Cerebellar cortex (tissue), 1 donor: Measurements from ENCODE around the gene OAS3.
"Not testable (repeated sequence)": the region's sequence is repeated elsewhere in the genome, so short reads cannot be mapped to it uniquely, and the experiment has no call there.

Experiments used
- DNase-seq: peaks from one replicate; pipeline ENCODE4 v3.0.0-alpha.2; 2015; ENCODE audit warnings: low spot score

Gene OAS3

DNA sequence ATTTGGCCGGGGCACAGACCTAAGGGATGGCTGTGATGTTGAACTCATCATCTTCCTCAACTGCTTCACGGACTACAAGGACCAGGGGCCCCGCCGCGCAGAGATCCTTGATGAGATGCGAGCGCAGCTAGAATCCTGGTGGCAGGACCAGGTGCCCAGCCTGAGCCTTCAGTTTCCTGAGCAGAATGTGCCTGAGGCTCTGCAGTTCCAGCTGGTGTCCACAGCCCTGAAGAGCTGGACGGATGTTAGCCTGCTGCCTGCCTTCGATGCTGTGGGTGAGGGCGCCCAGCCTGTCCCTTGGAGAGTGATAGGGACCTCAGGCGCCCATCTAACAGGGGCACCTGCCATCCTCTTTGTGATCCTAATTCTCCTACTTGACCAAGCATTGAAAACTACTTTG is 12.4 kb downstream of the OAS3 start:
- DNase-seq, result no peak

DNA sequence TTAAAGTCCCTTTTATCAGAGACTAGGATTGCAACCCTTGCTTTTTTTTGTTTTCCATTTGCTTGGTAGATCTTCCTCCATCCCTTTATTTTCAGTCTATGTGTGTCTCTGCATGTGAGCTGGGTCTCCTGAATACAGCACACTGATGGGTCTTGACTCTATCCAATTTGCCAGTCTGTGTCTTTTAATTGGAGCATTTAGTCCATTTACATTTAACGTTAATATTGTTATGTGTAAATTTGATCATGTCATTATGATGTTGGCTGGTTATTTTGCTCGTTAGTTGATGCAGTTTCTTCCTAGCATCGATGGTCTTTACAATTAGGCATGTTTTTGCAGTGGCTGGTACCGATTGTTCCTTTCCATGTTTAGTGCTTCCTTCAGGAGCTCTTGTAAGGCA is 18.9 kb downstream of the OAS3 start:
- not testable (repeated sequence) for DNase-seq

DNA sequence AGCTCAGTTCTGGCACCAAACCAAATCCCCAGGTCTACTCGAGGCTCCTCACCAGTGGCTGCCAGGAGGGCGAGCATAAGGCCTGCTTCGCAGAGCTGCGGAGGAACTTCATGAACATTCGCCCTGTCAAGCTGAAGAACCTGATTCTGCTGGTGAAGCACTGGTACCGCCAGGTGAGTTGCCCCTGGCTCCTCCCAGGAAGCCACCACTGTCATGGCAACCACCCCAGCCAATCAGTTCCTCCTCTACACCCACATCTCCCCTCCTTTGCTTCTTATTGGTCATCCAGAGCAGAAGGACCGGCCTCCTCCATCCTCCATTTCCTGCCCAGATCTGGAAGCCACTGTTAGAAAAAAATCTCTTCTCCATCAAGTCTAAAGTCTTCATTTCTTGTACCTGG is 22.8 kb downstream of the OAS3 start:
- DNase-seq, result no peak

DNA sequence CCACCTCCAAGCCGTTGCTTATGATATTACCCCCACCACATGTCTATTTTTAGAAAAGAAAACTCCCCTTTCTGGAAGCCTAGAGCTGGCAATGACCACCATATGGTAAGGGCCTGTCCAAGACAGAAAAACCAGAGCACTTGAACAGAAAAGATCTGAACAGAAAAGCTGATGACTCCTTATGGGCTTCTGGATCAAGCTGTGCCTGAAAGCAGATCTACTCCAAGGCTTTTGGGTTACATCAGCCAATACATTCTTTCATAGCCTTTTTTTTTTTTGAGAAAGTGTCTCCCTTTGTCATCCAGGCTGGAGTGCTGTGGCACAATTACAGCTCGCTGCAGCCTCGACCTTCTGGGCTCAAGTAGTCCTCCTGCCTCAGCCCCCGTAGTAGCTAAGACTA is 23.3 kb downstream of the OAS3 start:
- no peak for DNase-seq

DNA sequence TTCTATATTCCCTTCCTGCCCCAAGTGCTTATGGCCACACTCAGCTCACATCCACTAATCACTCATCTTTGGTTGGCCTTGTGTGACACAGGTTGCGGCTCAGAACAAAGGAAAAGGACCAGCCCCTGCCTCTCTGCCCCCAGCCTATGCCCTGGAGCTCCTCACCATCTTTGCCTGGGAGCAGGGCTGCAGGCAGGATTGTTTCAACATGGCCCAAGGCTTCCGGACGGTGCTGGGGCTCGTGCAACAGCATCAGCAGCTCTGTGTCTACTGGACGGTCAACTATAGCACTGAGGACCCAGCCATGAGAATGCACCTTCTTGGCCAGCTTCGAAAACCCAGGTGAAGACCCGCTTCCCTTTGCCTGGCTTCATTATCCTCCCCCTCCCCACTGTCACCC is 24.3 kb downstream of the OAS3 start:
- no peak for DNase-seq

DNA sequence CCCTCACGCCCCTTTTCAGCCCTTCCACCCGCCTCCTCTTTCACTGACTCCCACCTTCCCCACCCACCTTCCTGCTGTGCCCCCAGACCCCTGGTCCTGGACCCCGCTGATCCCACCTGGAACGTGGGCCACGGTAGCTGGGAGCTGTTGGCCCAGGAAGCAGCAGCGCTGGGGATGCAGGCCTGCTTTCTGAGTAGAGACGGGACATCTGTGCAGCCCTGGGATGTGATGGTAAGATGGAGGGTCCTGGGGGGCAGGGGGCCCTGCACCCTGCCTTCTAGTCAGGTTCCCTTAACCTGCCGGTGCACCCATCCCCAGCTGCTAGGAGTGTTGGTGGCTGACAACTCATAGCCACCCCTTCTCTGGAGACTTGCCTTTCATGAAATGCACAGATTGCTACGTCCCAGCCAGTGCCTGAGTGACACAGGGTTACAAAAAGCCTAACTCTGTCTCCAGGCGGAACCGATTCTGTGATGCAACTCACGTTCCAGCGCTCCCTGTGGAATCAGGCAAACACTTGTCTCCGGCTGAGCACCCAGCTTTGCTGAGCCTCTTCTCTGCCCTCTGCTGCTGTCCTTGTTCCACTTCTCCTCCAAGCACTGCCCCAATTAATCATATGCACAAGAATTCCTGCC is 25.1 kb downstream of the OAS3 start:
- peak; percentile 25 for DNase-seq

DNA sequence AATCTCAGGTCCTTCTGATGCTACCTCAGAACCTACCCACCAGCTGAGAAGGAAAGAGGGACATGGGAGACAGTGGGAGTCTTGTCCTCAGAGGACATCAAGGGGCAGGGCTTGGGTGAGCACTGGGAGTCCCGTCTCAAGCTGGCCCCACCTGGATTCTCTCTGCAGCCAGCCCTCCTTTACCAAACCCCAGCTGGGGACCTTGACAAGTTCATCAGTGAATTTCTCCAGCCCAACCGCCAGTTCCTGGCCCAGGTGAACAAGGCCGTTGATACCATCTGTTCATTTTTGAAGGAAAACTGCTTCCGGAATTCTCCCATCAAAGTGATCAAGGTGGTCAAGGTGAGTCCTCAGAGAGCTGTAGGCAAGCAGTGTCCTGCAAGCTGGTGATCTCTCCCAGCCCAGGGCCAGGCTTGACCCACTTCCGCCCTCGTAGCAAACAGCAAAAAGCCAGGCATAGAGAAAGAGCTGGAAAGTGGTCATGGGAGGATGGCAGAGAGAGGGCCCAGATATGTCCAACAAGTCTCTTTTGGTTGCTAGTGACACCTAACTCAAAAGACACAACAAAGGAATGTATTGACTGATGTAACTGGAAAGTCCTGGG is 25.9 kb downstream of the OAS3 start:
- peak; percentile 28 for DNase-seq

DNA sequence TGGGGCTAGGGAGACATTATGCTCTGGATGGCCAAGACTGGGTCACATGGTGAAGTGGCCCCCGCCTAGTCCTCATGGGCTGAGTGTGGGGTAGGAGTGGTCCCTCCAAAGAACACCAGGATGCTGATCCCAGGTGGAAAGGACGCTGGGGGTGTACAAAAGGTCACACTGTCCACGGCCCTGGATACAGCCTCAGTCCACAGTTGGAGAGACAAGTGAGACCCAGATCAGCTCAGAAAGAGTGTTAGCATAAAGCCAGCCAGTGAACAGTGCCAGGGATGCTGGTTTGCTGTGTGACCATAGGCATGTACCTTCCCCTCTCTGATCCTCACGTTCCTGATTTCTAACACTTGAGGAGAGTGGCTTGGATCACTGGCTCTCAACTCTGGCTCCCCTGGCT is 26.6 kb downstream of the OAS3 start:
- no peak for DNase-seq

DNA sequence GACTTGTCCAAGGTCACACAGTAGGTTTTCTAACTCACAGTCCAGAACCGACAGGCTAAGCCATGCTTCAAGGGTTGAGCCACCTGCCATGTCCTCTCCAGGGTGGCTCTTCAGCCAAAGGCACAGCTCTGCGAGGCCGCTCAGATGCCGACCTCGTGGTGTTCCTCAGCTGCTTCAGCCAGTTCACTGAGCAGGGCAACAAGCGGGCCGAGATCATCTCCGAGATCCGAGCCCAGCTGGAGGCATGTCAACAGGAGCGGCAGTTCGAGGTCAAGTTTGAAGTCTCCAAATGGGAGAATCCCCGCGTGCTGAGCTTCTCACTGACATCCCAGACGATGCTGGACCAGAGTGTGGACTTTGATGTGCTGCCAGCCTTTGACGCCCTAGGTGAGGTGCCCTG is 27.4 kb downstream of the OAS3 start:
- DNase-seq, result no peak

DNA sequence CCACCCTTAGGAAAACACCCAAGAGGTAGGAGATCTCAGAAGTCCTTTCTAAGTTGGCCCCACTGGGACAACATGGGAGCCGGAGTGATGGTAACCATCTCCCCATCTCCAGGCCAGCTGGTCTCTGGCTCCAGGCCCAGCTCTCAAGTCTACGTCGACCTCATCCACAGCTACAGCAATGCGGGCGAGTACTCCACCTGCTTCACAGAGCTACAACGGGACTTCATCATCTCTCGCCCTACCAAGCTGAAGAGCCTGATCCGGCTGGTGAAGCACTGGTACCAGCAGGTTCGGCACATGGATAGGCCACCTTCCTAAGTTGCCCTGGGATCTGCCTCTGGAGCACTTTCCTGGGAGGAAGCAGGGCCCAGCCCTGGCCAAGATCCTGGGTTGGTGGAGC is 29.0 kb downstream of the OAS3 start:
- no peak for DNase-seq

DNA sequence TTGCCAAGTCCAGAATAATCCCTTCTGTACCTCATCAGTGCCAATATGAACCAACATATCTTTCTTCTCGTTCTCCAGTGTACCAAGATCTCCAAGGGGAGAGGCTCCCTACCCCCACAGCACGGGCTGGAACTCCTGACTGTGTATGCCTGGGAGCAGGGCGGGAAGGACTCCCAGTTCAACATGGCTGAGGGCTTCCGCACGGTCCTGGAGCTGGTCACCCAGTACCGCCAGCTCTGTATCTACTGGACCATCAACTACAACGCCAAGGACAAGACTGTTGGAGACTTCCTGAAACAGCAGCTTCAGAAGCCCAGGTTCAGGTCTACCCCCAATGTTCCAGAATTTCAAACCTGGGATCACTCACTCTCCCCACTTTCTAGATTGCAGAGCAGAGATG is 29.6 kb downstream of the OAS3 start:
- no peak for DNase-seq

DNA sequence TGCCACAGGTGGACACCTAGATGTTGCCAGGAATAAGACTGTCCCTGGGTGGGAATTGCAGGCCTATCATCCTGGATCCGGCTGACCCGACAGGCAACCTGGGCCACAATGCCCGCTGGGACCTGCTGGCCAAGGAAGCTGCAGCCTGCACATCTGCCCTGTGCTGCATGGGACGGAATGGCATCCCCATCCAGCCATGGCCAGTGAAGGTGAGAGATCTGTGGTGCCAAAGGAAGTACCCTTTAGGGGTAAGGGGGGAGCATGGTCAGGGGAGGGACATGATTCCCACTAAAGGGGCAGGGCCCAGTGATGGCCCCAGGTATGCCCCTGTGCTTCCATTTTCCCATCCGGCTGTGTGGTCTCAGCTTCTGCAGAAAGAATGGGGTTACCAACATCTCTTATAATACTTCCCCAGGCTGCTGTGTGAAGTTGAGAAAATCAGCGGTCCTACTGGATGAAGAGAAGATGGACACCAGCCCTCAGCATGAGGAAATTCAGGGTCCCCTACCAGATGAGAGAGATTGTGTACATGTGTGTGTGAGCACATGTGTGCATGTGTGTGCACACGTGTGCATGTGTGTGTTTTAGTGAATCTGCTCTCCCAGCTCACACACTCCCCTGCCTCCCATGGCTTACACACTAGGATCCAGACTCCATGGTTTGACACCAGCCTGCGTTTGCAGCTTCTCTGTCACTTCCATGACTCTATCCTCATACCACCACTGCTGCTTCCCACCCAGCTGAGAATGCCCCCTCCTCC is 31.5 kb downstream of the OAS3 start:
- DNase-seq, result no peak

DNA sequence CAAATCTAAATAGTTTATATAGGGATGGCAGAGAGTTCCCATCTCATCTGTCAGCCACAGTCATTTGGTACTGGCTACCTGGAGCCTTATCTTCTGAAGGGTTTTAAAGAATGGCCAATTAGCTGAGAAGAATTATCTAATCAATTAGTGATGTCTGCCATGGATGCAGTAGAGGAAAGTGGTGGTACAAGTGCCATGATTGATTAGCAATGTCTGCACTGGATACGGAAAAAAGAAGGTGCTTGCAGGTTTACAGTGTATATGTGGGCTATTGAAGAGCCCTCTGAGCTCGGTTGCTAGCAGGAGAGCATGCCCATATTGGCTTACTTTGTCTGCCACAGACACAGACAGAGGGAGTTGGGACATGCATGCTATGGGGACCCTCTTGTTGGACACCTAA is 32.1 kb downstream of the OAS3 start:
- no peak for DNase-seq

DNA sequence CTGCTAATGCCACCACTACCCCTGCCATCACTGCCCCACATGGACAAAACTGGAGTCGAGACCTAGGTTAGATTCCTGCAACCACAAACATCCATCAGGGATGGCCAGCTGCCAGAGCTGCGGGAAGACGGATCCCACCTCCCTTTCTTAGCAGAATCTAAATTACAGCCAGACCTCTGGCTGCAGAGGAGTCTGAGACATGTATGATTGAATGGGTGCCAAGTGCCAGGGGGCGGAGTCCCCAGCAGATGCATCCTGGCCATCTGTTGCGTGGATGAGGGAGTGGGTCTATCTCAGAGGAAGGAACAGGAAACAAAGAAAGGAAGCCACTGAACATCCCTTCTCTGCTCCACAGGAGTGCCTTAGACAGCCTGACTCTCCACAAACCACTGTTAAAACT is 33.0 kb downstream of the OAS3 start:
- no peak for DNase-seq

DNA sequence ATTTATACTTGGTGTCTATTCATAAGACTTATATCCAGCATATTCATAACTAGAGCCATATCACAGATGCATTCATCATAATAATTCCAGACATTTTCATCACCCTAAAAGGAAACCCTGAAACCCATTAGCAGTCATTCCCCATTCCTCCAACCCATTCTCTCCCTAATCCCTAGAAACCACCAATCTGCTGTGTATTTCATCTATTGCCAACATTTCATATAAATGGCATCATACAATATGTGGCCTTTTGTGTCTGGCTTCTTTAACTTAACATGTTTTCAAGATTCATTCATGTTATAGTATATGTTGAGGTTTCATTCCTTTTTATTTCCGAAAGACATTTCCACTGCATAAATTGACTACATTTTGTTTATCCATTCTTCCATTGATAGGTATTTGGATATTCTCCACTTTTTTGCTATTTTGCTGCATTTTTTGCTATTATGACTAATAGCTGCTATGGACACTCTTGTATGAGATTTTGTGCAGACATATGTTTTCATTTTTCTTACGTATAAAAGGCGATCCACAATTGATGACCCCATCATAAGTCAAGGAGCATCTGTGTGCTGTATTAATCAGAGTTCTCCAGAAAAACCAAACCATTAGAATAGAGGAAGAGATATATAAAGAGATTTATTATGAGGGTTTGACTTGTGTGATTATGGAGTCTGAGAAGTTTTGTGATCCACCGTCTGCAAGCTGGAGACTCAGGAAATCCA is 34.9 kb downstream of the OAS3 start:
- DNase-seq, result no peak

DNA sequence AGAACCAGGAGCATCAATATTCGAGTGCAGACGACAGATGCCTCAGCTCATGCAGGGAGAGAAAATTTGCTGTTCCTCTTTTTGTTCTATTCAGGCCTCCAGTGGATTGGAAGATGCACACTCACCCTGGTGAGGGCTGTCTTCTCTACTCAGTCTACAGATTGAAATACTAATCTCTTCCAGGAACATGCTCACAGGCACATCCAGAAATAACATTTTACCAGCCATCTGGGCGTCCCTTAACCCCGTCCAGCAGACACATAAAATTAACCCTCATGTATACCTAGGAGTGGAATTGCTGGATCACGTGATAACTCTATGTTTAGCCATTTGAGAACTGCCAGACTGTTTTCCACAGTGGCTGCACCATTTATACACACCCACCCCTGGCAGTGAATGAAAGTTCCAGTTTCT is 35.6 kb downstream of the OAS3 start:
- DNase-seq, result peak; percentile 47

DNA sequence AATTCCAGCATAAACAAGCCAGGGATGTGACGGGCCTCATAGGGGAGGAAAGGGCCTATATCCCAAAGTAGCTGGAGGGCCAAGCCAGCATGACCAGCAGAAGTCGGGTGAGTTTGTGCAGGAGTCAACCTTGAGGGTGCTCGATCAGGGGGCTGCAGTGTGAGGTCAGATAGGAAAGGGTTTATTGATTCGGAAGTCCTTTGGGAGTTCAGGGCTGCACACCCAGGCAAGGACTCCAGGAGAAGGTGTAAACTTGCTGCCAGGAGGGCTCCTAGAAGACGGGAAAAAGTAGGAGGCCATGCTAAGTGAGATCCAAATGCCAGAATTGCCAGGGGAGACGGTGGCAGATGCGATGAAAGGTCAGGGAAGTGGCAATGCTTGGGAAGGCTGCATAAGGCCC is 36.6 kb downstream of the OAS3 start:
- DNase-seq, result no peak

DNA sequence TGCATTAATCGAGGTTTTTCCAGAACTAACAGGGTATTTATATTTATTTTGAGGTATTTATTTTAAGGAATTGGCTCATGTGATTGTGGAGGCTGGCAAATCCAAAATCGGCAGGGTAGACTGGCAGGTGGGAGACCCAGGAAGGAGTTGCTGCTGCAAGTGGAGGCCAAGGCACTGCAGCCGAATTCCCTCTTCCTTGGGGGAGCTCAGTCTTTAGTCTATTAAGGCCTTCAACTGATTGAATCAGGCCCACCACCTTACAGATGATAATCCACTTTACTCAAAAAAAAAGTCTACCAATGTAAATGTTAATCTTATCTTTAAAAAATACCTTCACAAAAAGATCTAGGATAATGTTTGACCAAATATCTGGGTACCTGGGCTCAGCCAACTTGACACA is 38.9 kb downstream of the OAS3 start:
- no peak for DNase-seq

DNA sequence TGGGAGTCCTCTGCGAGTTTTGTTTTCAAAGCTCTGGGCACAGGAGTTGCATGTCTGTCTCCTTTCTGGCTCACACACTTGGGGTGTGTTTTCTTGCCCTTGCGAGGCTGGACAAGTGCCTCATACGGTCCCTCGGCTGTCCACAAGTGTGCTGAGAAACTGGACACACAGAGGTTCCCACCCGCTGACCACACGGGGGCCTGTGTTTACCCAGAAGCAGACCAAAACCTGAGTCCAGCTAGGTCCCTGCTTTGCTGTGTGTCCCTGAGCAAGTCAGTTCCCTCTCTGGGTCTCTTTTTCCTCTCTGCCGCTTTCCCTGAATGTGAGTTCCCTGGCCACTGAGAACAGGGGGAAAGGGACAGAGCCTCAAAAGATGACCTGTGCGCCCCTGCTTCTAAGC is 39.4 kb downstream of the OAS3 start:
- DNase-seq, result no peak

DNA sequence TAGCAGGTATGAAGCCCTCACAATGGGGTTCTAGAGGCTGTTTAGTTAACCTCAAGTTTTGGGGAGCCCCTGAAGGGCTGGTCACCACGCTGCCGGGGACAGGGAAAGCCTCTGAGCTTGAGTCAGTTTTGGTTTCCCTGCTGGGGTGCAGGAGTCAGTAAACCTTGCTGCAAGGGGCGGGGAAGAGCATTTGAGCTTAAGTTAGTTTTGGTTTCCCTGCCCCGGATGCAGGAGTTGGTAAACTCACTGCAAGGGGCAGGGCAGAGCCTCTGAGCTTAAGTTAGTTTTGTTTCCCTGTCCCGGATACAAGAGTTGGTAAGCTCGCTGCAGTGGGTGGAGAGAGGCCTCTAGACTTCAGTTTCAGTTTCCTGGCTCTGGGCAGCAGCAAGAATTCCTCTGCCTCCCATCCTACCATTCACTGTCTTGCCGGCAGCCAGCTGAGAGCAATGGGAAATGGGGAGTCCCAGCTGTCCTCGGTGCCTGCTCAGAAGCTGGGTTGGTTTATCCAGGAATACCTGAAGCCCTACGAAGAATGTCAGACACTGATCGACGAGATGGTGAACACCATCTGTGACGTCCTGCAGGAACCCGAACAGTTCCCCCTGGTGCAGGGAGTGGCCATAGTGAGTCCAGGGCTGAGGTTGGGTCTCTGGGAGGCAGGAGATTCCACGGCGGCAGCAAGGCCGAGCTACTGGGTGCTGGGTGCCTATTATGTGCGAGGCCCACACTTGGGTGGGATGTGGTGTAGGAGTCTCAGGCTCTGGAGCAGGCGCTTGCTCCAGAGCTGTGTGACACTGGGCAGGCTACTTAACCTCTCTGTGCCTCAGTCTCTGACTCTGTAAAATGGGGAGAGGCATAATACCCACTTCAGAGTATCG is 40.1 kb downstream of the OAS3 start, which contains the start of gene OAS2:
TSS of gene OAS2 (plus strand) at position 357 of the 878 bp plus-strand sequence. CDS start at position 447, 90 bp downstream.
- DNase-seq, result no peak

DNA sequence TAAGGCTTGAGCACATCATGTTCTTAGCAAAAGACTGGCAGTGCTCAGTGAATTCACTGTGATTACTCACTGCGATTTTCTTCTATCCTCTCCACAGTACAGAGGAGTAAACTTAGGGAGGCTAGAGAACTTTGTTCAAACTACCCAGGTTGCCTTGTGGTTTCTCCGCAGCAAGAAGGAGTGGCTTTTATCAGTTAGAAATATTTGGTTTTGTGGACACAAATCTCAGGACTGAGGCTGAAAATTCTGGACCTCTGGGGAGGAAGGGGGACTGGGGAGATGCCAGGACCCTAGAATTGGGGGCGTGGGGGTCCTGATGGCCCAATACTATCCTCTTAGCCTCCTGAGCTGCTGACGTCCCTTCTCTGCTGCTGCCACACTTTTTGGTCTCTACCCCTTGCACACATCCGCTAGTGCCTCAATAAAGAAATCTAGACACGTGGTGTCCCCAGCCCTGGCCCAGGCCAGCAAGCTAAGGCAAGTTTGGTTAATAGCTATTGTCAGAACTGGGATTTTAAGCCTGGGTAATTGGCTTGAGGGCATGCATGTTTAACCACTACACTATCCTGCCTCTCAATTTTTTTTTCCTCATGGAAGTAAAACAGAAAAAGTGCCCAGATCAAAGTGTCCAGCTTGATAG is 40.9 kb downstream of the OAS3 start:
- no peak for DNase-seq
